GM21447 (cell line): ENCODE data around the gene NECTIN1.

Source experiments
- ATAC-seq: cut with Tn5 transposase; IDR thresholded peaks from one replicate; pipeline ENCODE4 v1.9.1; 2021; ENCODE audit not compliant: unreplicated experiment

The NECTIN1 gene

DNA sequence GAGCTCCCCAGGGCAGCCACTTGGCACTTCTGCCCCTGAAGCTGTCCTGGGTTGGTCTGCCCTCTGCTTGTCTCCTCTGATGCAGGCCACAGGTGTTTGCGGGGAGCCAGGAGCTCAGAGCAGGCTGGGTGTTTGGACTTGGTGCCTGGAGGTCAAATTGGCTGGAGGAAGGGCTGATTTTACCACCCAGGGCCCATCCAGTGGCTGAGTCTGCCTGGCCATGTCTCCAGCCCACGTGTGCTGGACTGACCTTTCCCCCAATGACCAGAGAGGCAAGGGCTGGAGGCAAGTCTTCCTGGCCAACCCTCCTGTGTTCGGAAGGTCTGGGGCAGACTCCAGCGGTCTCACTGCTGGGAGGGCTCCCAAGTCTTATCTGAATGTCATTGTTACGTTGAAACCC lies 84.0 kb downstream of the NECTIN1 start:
- ATAC-seq: no peak

DNA sequence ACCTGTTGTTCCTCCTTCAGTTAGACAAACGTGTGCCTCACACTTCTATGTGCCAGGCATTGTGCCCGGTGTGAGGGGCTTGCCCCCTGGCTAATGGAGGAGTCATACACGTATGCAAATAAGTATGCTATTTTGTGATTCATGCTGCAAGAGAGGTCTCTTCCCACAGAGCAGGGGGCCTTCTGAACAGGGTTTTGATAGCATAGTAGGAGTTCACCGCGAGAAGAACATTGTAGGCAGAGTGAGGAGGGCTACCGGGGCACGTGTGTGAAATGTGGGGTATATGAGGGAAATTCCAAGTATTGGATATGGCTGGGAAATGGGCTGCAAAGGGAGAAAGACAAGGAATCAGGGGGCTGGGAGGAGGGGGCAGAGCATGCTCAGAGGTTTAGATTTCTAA lies 84.5 kb downstream of the NECTIN1 start:
- no peak for ATAC-seq

DNA sequence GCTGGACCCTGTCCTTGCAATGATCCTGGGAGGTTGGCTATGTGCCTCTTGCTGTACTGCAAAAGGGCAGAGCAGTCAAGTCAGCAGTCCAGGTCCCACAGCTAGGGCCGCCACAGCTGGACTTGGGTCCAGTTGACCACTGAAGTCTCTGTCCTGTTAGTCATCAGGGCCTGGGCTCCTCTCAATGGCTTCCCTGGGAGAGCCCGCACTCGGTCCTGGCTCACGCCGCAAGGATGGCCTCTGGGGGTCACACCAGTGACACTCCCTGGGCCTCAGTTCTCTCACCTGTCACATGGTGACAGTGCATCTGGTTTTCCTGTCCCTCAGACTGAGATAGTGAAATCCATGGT lies 85.1 kb downstream of the NECTIN1 start:
- no peak for ATAC-seq

DNA sequence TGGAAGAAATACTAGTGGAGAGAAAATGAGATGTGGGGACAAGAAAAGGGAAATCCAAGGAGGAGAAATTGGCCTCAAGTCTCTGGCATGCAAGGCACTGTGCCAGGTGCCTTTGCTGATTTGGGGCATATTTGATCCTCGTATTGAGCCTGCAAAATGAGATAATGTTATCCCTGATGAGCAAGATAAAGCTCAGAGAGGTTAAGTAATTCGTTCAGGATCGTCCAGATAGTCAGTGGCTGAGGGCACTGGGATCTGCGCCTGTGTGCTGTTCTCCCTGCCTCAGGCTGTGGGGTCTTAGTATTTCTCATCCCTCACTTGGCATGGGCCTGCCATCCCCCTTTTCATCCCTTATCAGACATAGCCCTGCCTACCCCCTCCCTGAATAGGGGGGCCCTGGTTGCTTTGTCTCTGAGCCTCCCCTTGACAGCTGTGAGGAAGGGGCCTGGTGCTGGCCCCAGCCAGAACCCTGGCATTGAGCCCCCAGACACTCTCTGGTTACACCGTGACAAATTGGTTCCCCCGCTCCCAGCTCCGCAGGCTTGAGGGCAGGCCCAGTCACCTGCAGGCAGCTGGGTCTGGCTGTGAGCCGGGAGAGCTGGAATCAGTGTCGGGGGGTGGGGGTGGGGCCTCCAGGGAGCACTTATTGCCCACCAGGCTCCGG lies 85.7 kb downstream of the NECTIN1 start:
- ATAC-seq: no peak

DNA sequence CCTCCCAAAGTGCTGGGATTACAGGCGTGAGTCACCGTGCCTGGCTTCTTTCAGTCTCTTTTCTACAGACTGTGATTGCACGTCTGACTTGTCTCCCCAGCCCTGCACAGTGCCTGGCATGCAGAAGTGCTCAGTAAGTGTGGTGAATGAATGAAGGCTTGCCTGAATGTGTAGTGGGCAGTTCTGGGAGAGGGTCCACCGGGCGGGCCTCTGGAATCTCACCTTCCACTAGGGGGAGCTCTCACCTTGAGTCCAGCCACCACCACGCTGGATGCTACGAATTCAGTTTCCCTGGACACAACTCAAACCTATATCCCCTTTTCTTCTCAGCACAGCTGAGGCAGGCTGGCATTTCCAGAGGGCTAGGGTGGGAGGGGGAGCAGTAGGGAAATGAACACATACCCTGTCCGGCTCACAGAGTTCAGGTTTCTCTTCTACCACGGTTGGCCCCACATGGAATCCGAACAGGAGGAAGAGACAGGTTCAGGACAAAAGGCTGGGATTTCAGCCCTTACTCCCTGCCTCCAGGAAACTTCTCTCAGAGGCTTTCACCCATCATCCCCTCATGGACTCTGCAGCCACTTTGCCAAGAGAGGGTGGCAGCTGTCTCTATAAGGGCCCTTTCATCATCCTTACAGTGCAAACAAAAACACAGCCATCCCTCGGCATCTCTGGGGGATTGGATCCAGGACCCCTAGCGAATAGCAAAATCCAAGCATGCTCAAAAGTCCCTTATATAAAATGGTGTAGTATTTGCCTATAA lies 86.8 kb downstream of the NECTIN1 start:
- ATAC-seq: no peak

DNA sequence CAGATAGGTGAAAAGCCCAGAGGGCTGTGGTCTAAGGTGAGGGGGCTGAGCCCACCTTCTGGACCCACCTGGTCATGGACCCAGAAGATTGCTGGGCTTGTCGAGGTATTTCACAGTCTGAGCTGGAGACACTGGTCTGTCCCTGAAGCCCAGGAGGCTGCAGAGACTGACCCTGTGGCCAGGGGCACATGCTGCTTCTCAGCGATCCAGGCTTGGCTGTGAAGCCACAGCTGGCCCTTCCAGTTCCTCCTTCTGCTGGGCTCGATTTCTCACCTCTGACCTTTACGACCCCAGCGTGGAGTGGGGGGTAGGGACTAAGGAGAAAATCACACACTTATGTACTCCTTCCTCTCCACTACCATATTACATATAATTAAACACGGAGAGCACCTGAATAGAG lies 88.5 kb downstream of the NECTIN1 start:
- ATAC-seq: no peak

DNA sequence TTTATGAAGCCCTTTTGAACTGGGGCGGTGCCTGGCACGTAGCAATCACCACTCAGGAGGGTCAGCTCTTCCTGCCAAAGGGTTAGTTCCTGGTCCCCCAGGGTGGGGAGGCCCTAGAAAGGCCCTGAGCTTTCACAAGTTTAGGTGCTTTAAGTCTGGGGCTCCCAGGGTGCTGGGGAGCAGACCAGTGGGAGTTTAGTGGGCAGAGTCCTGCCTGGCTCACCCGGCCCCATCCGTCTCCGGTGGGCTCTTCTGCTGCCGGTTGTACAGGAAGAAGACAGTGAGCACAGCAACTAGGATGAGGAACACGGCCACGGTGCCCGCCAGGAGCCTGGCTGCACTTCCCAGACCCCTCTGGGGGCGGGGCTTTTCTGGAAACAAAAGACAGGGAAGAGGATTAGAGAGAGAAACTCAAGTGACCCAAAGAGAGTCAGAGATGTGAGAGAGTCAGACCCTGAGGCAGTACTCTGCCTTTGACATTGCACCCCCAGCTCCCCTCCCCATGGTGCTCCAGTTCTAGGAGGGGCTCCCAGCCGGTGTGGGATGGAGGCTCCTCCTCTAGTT lies 89.3 kb downstream of the NECTIN1 start:
- ATAC-seq: no peak

DNA sequence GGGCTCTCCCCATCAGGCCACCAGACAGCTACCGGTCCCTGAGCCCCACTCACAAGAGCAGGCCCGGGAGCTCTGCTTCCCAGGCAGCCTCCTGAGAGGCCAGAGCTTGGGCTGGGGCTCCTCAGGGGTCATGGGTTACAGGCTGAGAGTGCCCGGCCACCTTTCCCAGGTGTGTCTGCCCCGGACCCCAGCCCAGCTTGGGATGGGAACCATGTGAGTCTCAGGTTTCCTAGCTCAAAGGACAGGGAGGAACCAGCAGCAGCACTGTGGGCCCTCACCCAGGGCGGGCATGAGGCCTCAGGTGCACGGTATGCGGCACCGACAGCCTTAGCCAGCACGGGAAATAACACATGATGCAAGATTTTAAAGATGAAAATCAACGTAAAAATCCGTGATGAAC lies 90.1 kb downstream of the NECTIN1 start:
- no peak for ATAC-seq

DNA sequence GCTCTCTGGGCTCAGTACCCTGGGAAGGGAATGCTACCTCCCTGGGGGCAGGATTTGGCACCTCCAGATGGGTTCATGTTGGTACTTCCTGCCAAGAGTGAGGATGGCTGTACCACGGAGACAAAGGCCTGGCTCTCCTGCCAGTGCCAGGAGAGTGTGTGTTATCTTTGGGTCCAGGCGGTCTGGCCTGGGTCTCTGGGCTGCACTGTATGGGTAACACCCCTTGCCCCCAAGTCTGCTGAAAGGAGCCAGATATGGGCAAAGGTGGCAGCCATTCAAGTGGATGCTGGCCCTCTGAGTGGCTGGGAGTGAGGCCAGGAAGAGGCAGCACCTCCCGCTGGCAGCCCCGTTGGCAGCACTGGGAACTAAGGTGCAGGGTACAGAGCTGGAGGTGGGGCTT lies 91.5 kb downstream of the NECTIN1 start:
- ATAC-seq: no peak

DNA sequence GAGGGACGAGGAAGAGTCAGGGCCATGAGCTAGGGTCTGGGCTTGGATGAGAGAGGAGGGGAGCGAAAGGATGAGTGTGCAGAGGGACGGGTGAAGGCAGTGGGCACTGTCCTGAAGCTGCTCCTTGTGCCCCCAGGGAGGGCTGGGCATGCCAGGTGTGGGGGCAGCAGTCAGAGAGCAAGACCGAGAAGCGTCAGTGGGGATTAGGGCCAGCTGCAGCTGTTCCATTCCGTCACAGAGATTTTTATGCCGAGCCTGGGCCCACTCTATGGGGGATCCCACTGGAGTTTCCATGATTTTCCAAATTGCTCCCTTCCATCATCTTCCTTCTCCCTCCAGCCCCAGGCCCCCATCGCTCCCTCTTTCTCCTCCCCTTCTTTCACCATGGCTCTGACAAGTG lies 93.2 kb downstream of the NECTIN1 start:
- no peak for ATAC-seq

DNA sequence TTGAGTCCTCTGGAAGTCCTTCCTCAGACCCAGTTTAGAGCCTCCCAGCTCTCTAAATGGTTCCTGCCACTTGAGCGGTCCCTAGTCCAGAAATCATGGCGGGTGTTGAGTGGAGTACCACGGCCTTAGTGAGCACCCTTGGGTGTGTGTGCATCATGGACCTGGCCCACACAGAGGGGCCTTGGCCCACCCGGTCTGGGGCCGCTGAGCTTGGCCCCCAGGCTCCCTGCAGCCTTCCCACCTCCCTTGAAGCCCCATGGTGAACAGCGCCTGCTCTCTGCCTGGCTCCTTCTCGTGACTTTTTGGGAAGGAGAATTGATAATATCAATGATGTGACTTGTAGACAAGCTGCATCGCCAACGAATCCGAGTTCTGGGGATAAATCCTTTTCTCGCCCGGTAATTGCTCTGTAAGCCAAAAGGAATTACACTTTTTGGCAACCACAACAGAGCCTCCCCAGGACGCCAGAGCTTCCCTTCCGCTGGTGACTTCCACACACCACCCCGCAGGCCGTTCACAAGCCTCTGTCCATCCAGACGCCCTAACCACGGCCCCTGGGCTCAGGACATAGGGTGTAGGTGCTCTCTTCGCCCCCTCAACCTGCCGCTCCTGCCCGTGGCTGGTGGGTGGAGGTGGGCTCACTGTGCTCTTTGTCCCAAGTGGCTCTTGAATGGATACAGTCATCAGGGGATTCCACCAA lies 93.8 kb downstream of the NECTIN1 start:
- no peak for ATAC-seq

DNA sequence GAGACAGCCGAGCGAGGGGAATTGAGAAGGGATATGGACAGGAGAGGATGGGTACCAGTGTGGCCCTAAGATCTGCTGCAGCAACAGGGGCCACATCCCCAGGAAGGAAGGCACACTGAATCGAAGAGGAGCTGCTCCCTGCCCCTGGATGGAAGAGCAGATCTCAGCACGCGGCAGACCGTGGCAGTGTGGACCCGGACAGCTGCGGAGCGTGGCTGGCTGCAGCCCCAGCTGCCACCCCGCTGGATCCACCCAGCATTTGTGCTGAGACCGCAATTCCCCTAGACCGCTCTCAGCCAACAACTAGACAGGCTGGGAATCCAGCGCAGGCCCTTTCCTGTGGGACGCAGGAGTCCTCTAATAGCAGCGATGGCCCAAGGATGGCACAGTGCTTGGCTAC lies 94.7 kb downstream of the NECTIN1 start:
- no peak for ATAC-seq

DNA sequence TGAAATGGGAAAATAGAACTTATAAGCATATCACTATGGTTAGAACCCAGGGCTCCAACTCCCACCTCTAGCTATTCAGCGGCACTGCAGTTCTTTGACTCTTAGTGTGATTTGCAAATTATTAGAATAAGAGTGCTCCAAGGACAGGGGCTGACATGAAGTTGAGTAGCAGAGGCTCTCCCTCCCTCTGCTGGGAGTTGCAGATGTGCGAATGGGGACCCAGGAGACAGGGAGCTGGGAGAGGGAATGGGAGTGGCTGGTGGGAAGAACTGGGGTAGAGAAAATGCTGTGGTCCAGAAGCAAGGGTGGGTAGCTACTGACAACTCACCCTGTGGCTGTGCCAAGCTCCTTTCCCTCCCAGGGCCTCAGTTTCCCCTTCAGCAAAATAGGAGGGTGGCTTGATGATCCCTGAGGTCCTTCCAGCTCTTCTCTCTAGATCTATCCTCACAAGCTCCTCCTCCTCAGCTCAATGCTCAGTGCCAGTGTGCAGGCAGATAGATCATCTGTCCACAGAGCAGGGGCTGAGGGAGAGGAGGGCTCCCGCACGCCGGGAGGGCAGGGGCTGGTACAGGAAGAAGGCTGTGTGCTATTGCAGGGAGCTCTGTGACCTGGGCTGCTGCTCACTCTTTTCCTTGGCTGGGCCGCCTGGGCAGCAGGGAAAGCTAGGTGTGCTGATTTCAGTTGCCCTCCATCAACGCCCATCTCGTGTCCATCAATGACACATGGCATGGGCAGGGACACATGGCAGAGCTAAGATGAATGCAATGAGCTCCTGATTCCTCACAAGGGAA lies 99.0 kb downstream of the NECTIN1 start:
- ATAC-seq: no peak

DNA sequence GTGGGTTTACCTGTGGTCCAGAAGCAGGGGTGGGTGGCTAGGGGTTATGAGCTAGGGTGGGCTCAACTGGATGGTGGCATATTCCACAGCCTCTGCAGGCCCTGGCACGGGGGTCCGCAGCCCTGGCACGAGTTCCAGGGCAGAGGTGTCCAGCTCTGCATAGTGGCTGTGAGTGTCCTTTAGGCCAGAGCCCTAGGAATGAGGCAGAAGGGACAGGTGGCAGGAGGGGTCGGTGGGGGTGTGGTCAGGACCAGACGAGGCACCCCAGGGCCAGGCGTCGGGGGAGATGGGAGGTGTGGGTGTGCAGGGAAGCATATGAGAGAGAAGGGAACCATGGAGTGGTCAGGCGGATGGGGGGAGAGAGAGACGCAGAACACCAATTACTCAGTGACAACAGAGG lies 99.9 kb downstream of the NECTIN1 start:
- no peak for ATAC-seq

DNA sequence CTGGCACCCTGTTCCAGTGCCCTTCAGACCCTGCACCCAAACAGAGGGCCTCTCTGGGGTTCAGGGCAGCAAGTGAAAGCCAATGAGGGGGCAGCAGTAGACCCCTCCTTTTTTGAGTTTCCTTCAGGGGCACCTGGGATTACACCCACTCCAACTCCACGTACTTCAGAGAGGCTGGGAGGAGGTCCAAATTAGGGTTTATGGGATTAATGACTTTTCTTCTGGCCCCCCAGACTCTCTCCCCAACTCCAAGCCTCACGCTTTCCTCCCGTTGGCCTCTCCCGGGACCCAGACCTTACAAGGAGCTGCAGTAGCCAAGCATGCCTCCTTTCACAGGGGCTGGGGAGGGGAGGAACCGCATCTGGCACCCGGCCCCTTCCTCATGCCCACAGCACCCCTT lies 101.7 kb downstream of the NECTIN1 start:
- ATAC-seq: no peak

DNA sequence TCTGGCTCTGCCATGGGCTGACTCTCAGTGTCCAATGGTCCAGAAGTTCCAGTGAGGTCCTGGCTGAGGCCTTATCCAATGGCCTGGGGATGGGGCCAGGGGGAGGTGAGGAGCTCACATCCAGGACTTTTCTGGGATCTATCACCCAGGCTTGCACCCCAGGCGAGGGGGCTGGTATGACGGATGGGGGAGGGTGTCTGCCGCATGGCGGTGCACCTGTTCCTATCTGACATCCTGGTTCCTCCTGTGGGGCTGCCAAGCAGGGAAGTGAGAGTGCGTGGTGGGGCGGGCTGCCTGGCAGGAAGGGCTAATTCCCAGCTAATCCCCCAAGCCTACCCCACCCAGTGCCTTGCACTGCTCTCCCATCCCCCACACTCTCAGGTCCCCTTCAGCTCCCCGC lies 102.1 kb downstream of the NECTIN1 start:
- ATAC-seq: no peak

DNA sequence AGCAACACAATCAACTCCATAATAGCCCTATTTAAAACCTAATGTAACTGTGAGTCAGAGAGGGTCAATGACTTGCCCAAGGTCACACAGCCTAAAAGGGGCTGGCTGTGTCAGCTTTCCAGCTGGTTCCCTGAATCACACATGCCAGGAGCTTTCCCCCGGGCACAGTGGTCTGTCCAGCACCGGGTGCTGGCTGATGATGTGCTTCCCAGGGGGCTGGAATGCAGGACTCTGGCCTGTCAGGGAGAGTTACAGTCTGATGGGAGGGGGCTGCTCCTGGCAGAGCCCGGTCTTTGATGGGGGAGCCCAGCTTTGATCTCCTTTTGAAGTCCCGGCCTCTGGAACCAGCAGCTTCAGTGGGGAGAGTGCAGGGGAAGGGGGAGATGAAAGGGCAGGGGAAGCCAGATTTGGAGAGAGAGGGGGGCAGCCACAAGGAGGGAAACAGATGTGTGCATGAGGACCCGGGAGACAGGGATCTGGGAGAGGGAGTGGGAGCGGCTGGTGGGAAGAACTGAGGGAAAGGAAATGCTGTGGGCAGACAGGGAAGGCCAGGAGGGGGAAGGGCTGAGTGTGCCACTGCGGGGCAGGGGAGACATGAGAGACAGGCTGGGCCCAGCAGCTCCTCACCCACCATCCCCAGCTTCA lies 102.7 kb downstream of the NECTIN1 start:
- ATAC-seq: no peak

DNA sequence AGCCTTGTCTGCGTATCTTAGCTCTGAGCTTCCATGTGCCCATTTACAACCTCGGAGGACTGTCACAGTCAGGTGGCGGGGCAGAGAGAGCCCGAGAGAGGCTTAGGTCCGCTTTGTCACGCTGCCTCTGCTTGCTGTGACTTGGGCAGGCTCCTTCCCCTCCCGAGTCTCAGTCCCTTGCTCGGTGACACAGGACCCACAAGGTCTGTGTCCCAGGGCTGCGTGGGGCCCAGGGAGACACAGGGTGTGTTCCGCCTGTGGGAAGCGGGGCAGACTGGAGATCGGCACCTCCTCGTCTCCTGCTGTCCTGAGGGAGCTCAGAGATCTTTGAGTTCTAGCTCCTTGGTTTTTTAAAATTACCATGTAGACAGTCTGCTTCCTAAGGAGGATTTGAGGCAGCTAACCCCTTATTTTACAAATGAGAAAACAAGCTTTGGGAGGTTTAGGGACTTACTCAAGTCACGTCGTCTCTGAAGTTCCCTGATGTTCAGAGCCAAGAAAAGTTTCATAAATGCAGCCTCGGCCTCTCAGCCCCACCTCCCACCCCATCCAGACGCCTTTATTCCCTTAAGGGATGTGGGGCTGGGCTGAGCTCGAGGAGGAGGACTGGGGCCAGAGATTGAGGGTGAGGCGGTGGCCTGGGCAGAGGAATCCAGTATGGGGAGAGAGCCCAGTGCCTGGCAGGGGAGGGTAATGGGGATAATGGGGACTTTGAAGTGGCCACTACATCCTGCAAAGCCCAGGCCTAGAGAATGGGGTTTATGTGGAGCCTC lies 103.6 kb downstream of the NECTIN1 start:
- no peak for ATAC-seq

DNA sequence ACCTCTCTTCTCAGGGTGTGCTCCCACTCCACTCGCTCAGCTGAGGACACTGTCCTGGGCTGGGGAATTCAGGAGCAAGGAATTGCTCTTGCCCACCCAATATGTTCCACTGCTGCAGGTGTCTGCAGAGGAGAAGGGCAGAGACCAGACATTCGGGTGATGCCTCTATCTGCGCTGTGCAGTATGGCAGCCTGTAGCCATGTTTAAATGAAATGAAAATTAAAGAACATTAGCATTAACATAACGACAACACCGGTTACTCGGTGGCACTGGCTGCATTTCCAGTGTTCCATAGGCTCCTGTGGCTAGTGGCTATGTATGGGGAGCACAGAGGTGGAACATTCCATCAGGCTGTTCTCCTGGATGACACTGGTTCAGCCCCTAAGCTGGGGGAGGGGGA lies 104.4 kb downstream of the NECTIN1 start:
- ATAC-seq: no peak

DNA sequence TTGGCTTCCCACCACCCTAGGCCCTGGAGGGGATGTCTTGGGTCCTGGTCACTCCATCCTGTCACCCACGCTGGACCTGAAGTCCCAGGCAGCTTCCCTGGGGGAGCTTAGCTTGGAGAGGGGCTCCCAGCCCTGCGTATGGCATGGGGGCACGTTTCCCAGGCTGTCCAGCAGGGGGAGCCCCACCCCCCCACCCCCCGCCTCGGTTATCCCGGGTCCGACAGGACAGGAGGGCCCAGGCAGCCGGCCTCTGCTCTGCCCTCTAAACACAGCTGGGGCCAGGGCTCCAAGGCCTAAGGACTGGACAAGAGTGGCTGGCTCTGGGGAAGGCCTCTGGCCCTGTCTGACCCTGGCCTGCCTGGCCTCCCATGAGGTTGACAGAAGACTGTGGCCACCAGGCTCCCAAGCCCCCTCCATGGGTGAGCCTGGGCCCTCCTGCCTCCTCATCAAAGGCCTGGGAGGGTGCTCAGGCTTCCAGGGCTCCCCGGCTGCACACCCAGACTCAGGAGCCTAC lies 104.8 kb downstream of the NECTIN1 start:
- no peak for ATAC-seq
